ENCODE measurements around the gene EVC2.

DNA sequence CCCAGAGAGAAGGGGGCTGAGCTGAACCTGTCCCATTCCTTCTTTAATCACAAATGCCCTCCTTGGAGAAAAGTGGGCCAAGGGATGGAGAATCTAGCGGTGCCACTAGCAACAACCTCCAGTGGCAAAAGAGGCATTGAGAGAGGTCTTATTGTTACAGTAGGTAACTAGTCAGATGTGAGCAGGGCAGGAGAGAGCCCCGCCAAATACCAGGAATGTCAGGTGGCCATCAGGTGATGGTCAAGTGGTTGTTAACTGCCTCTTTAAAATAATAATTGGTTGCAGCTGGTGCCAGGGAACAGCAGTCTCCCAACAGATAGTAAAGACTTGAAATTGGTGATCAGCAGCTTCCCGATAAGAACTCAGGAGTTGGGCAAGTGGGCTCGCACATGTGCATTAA lies 116.1 kb downstream of the EVC2 start:
- TF ChIP-seq CTCF (IDR thresholded peaks at IDR 0.05) (no peak), POLR2A (IDR thresholded peaks at IDR 0.05) (no peak)
